NCI-H146 treated with DMSO at 0.1 percent for 48 hours (cell line): ENCODE results near the gene MED4.

Experiments
- DNase-seq: peaks from one replicate; lab custom pipeline; 2025; ENCODE audit not compliant: unreplicated experiment; lab: John Stamatoyannopoulos, UW

MED4 gene

GRCh38 chr13:48038761-48039160 is 56.1 kb downstream of the MED4 start:
- DNase-seq, result no peak

GRCh38 chr13:48037346-48038173 is 57.3 kb downstream of the MED4 start, which contains the start of gene NUDT15:
Gene NUDT15 (plus strand): TSS chr13:48037726. CDS start chr13:48037747, 21 bp downstream.
- DNase-seq, result peak; percentile 89

GRCh38 chr13:48029859-48030258 is 65.0 kb downstream of the MED4 start:
- no peak for DNase-seq

- no peak for DNase-seq
These were observed 66.8 kb downstream of the MED4 start for GRCh38 chr13:48028066-48028465.
